ENCODE measurements around the gene TUBB1. TPM values are rescaled to one million over a fixed set of nuclear protein-coding genes. Genes with fewer than 3 reads are reported as not detected.
"Not testable (repeated sequence)": the region's sequence is repeated elsewhere in the genome, so short reads cannot be mapped to it uniquely, and the experiment has no call there.

The TUBB1 gene
- total RNA-seq, 2 donors from 2014 or later: not detected

- peak overlapping the region; percentile 79 for H3K4me3 Mint-ChIP-seq
These were observed 14.3 kb upstream of the TUBB1 start for GRCh38 chr20:59004763-59005522.

GRCh38 chr20:59005523-59006166, 13.6 kb upstream of the TUBB1 start:
- DNase-seq (ENCODE audit: low spot score) (no peak), ATAC-seq (no peak)

More at GRCh38 chr20:59004763-59005522, 14.3 kb upstream of the TUBB1 start:
- ATAC-seq (peak; percentile 43 to 46), DNase-seq (ENCODE audit: low spot score) (no peak)
- Mint-ChIP-seq H3K4me1 (ENCODE audit: low read depth in 2 of 2) (peaks cover 30 to 33% of the 10 kb centered on the region in 2 donors), H3K27ac (peak overlapping the region; percentile 62 to 86), H3K36me3 (no peaks in the 10 kb centered on the region), H3K27me3 (no peaks in the 10 kb centered on the region), H3K9me3 (no peaks in the 10 kb centered on the region)

GRCh38 chr20:59006167-59006863, 12.9 kb upstream of the TUBB1 start:
- H3K4me3 Mint-ChIP-seq: peak overlapping the region; percentile 79
- no peaks in the 10 kb centered on the region for H3K27me3 Mint-ChIP-seq
- peak overlapping the region; percentile 62 to 86 for H3K27ac Mint-ChIP-seq
- DNase-seq (ENCODE audit: low spot score) (no peak), ATAC-seq (no peak)
- no peaks in the 10 kb centered on the region for H3K36me3 Mint-ChIP-seq
- H3K4me1 Mint-ChIP-seq (ENCODE audit: low read depth in 2 of 2): peaks cover 33 to 35% of the 10 kb centered on the region in 2 donors
- no peaks in the 10 kb centered on the region for H3K9me3 Mint-ChIP-seq

More at GRCh38 chr20:59005523-59006166, 13.6 kb upstream of the TUBB1 start:
- H3K4me1 Mint-ChIP-seq (ENCODE audit: low read depth in 2 of 2): peaks cover 30 to 33% of the 10 kb centered on the region in 2 donors
- no peaks in the 10 kb centered on the region for H3K27me3 Mint-ChIP-seq
- H3K36me3 Mint-ChIP-seq: no peaks in the 10 kb centered on the region
- peak overlapping the region; percentile 62 to 86 for H3K27ac Mint-ChIP-seq
- peak overlapping the region; percentile 79 for H3K4me3 Mint-ChIP-seq
- H3K9me3 Mint-ChIP-seq: no peaks in the 10 kb centered on the region

DNA sequence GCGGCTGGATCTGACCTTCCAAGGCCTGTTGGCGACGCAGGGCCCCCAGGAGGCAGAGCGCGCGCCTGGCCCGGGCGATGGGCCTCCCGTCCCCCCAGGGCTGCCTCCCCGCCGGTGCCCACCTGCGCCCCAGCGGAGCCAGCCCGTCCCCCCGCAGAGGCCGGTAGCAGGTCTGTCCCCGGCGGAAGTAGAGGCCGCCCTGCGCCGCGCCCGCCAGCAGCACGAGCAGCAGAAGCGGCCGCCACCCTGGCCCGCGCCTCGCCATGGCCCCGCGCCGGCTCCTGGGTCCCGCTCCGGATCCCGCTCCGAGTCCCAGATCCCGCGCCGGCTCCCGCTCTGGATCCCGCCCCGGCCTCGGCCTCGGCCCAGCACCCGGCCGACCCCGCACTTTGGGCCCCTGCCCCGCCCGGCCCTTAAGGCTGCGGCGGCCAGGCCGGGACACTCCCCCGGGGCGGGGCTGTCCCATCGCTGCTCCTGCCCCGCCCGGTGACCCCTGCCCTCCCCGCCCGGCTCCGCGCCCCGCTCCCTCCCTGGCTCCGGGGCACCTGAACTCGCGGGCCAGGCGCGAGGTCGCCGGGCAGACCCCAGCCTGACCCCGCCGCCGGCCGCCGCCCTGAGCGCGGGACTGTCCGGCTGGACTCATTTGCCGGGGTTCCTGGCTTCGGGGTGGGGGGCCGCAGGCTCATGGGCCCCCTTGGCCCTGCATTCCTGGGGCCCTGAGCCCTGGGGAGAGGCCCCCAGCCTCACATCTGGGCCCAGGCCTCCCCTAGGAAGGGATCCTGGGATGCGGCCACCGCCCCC, 12.2 kb upstream of the TUBB1 start, which contains the start of gene CTSZ:
Gene CTSZ, minus strand, starts transcription at position 391 of the 801 bp plus-strand sequence. Its CDS starts 126 bp downstream, at position 265.
- ATAC-seq (peak; percentile 86 to 91), DNase-seq (ENCODE audit: low spot score) (no peak)
- peaks cover 35 to 40% of the 10 kb centered on the region in 2 donors for H3K4me1 Mint-ChIP-seq (ENCODE audit: low read depth in 2 of 2)

DNA sequence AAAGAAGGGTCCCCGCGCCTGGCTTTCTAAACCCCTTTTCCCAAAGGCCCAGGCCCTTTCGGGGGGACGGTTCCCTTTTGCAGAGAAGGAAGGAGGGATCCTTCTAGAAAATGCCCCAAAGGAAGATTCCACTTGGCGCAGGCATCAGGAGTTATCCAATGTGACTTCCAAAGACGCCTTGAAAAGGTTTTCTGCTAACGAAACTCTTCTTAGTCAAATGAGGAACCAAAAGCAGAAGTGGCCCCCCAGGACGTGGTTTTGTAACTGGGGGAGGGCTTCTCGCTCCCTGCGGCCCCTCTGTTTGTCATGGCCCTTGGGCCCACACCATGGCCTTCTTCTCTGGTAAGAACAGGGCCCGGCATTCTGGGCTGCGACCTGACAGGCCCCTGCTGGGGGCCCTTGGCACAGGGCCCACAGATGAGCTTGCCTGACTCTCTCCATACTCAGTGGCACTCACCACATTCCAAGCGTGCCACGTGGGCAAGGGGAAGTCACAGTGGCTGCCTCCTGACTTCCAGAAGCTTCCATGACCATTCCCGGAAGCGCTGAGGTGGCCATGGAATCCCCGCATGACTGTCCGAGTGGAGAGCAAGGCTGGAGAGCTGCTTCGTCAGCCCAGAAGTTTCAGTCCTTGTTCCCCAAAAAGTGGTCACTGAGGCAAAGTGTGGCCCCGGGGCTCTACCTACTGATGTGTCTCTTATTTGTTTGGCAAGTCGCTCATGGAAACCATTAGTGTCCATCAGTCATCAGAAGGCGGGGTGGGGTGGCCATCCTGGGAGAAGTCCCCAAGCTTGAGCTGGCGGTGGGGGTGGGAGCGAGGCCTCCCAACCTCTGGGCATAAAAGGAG, 11.3 kb upstream of the TUBB1 start:
- ATAC-seq (no peak), DNase-seq (ENCODE audit: low spot score) (no peak)
- Mint-ChIP-seq H3K9me3 (no peaks in the 10 kb centered on the region), H3K4me1 (ENCODE audit: low read depth in 2 of 2) (peaks cover 35 to 36% of the 10 kb centered on the region in 2 donors), H3K4me3 (peak overlapping the region; percentile 76), H3K27me3 (no peaks in the 10 kb centered on the region), H3K27ac (peak overlapping the region; percentile 74), H3K36me3 (no peaks in the 10 kb centered on the region)

More for the DNA sequence above, 12.2 kb upstream of the TUBB1 start, which contains the start of gene CTSZ:
- H3K4me3 Mint-ChIP-seq: peak within 1 kb of the TSS; percentile 79
- H3K36me3 Mint-ChIP-seq: no peaks in the 10 kb centered on the region
- H3K9me3 Mint-ChIP-seq: no peaks in the 10 kb centered on the region
- no peaks in the 10 kb centered on the region for H3K27me3 Mint-ChIP-seq
- H3K27ac Mint-ChIP-seq: peak within 1 kb of the TSS; percentile 74 to 86

DNA sequence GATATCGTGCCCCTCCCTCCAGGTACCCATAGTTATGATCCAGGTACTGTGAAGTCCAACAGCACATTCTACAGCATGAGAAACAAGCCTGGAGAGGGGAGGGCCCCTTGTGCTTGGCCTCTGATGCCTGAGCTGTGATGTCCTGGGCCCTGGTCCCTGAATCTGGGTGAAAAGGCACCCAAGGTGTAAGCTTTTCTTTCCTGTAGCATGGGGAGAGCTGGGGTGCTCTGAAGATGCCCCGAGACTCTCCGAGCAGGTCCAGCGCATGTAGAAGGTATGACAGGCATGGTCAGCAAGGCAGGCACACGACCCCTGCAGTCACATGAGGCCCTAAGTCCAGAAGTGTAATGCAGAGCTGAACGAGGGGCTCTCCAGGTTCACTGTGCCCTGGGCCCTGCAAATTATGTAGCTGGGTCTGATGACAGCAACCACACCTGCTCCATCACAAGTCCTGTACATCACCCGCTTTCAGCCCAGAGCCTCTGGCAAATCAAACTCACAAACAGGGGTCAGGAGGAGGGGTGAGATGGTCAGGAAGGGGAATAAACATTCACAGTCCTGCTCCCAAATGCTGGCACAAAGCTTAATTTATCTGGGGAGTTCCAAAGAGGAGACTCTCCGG, 10.4 kb upstream of the TUBB1 start:
- ATAC-seq (no peak), DNase-seq (ENCODE audit: low spot score) (no peak)
- peaks cover 36 to 38% of the 10 kb centered on the region in 2 donors for H3K4me1 Mint-ChIP-seq (ENCODE audit: low read depth in 2 of 2)
- H3K4me3 Mint-ChIP-seq: peak overlapping the region; percentile 4
- no peaks in the 10 kb centered on the region for H3K9me3 Mint-ChIP-seq
- no peaks in the 10 kb centered on the region for H3K27me3 Mint-ChIP-seq
- no peak overlapping the region for H3K27ac Mint-ChIP-seq
- no peaks in the 10 kb centered on the region for H3K36me3 Mint-ChIP-seq

GRCh38 chr20:59010321-59010994, 8.8 kb upstream of the TUBB1 start:
- Mint-ChIP-seq H3K27ac (no peak overlapping the region), H3K27me3 (no peaks in the 10 kb centered on the region), H3K9me3 (no peaks in the 10 kb centered on the region), H3K4me3 (no peak overlapping the region), H3K36me3 (no peaks in the 10 kb centered on the region), H3K4me1 (ENCODE audit: low read depth in 2 of 2) (peaks cover 31% of the 10 kb centered on the region in 2 donors)
- ATAC-seq: no peak
- no peak for DNase-seq (ENCODE audit: low spot score)

DNA sequence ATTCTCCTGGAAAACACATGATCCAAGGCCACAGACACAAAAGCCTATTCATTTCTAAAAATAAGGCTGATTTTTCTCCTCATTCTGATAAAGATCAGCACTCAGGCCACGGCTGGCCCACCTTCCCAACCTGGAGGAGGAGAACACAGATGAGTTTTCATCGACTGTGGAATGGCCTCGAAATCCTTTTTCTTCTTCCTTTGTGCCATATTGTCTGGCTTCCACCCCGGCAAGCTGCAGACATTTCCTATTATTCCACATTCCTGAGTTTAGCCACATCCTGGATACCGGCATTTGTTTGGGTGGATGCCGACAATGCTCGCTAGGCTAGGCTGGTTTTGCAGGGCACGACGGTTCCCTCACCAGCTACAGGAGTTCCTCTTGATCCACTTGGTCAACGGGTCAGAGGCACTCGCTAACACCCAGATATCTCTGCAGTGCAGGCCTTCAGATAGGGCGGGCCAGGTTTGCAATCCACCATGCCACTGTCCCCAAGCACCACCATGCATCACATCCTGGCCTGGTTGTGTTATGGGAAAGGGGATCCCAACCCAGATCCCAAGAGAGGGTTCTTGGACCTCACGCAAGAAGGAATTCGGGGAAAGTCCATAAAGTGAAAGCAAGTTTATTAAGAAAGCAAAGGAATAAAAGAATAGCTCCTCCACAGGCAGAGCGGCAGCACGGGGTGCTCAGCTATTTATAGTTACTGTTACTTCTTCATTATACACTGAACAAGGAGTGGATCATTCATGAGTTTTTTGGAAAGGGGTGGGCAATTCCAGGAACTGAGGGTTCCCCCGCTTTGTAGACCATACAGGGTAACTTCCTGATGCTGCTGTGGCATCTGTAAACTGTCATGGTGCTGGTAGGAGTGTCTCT, 8.0 kb upstream of the TUBB1 start:
- peaks cover 24 to 27% of the 10 kb centered on the region in 2 donors for H3K4me1 Mint-ChIP-seq (ENCODE audit: low read depth in 2 of 2)
- no peaks in the 10 kb centered on the region for H3K9me3 Mint-ChIP-seq
- H3K4me3 Mint-ChIP-seq: no peak overlapping the region
- DNase-seq (ENCODE audit: low spot score) (no peak), ATAC-seq (no peak)
- no peak overlapping the region for H3K27ac Mint-ChIP-seq
- no peaks in the 10 kb centered on the region for H3K36me3 Mint-ChIP-seq
- H3K27me3 Mint-ChIP-seq: no peaks in the 10 kb centered on the region

DNA sequence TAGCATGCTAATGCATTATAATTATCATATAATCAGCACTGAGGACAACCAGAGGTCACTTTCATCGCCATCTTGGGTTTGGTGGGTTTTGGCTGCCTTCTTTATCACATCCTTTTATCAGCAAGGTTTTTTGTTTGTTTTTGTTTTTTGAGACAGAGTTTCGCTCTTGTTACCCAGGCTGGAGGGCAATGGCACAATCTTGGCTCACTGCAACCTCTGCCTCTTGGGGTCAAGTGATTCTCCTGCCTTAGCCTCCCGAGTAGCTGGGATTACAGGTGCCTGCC, 7.4 kb upstream of the TUBB1 start:
- not testable (repeated sequence) for H3K27me3 Mint-ChIP-seq; H3K36me3 Mint-ChIP-seq; H3K9me3 Mint-ChIP-seq; H3K27ac Mint-ChIP-seq; ATAC-seq; H3K4me3 Mint-ChIP-seq; DNase-seq (ENCODE audit: low spot score)
- H3K4me1 Mint-ChIP-seq (ENCODE audit: low read depth in 2 of 2): peaks cover 27 to 30% of the 10 kb centered on the region in 2 donors

DNA sequence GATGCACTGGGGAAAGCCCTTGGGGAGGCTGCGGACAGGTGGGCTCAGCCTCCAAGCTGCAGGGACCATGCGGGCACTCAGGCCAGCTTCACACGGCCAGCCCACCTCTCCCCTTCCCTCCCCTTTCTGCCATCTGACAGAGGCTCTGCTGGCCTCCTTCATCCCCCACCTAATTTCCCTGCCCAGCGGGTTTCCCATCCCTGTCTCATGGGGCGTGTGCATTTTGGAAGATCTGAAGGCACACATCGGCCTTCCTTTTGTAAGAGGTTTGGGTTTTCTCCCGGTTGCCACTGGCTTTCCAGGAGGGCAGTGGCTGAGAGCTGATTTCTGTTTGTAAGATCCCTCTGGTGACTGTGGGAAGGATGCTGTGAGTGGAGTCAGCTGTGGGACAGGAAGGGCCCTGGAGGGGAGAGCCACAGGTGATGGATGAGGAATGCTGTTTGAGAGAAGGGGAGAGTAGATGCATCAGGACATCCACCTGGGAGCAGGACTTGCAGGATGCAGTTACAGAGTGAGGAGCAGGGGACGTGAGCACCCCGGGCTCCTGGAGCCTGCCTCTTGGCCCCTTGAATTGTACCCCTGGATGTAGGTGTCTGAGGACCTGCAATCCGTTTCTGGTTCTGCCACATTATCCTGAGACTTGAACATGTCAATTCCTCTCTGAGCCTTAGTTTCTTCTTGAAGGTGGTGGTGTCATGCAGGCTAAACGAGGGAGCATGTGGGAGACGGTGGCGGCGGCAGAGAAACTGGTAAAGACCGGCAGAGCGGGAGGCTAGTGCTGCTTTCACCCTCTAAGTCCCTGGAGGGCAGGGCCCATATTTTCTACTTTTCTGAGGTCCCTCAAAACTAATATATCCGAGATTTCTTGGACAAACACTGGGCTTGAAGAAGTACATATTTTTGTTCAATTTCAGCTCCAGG, 5.9 kb upstream of the TUBB1 start:
- no peaks in the 10 kb centered on the region for H3K27me3 Mint-ChIP-seq
- no peak for DNase-seq (ENCODE audit: low spot score)
- no peak overlapping the region for H3K4me3 Mint-ChIP-seq
- ATAC-seq: no peak
- peaks cover 33 to 39% of the 10 kb centered on the region in 2 donors for H3K4me1 Mint-ChIP-seq (ENCODE audit: low read depth in 2 of 2)
- H3K27ac Mint-ChIP-seq: no peak overlapping the region
- no peaks in the 10 kb centered on the region for H3K36me3 Mint-ChIP-seq
- no peaks in the 10 kb centered on the region for H3K9me3 Mint-ChIP-seq
